HepG2 (cell line): ENCODE results near the gene UCK2. TPM values are rescaled to one million over a fixed set of nuclear protein-coding genes. Genes with fewer than 3 reads are reported as not detected.

Experiments used
- ATAC-seq: fragments of 200-7000 bp; cut with Tn5 transposase; 3 replicates; pipeline ENCODE4 v1.9.1; 2020; ENCODE audit warnings: mild to moderate bottlenecking, moderate library complexity
- BruUV-seq: library from RNA; stranded (reverse); fragments of 400-500 nt; replicated peaks from 2 replicates; lab custom pipeline; 2021; lab: Mats Ljungman, UMichigan
- CTCF ChIA-PET: fragments of 300-600 bp; formaldehyde crosslinking; extraction: SDS; loops from one replicate; lab custom pipeline; 2021; ENCODE audit warnings: low total read pairs, inconsistent platforms, low intra/inter-chr PET ratio; lab: Yijun Ruan, JAX
- POLR2A ChIA-PET: fragments of 350-600 bp; sonication (Branson Sonifier 250); formaldehyde crosslinking; loops from one replicate; lab custom pipeline; 2020; ENCODE audit warnings: antibody characterized with exemption, inconsistent platforms; lab: Yijun Ruan, JAX
- DNase-seq: peaks from one replicate; pipeline ENCODE4 v3.0.0-alpha.2; 2015; ENCODE audit warnings: low spot score
- FAIRE-seq: peaks from 3 replicates; lab custom pipeline; 2011; peaks lifted over from hg19 to GRCh38; lab: Jason Lieb, UNC
- H2AFZ ChIP-seq: one replicate; pipeline ENCODE4 v1.6.1; 2011; ENCODE audit warnings: low read length, inconsistent platforms
- H3K27ac ChIP-seq: fragments of 300-600 bp; 3 replicates; pipeline ENCODE4 v1.8.0; 2011; ENCODE audit warnings: mixed run types, mild to moderate bottlenecking, mixed read lengths, low read length, inconsistent platforms; ENCODE audit not compliant: insufficient read depth; ENCODE audit errors: extremely low read length
- H3K27me3 ChIP-seq, 2 experiments: fragments of 200-600 bp in 1 of 2; 2 replicates in 1 of 2; 3 replicates in 1 of 2; pipeline versions ENCODE4 v1.6.0 to v1.8.0; 2011; ENCODE audit warnings: low read length in 2 of 2, mild to moderate bottlenecking in 2 of 2, moderate library complexity in 2 of 2, inconsistent platforms in 1 of 2; ENCODE audit not compliant: insufficient read depth in 2 of 2, control insufficient read depth in 1 of 2
- H3K36me3 ChIP-seq, 2 experiments: fragments of 200-600 bp in 1 of 2; replicated peaks in 1 of 2; 2 replicates in 1 of 2; 3 replicates in 1 of 2; pipeline versions ENCODE4 v1.5.1 to v1.8.0; 2011; ENCODE audit warnings: low read length in 2 of 2, inconsistent platforms in 1 of 2; ENCODE audit not compliant: insufficient read depth in 2 of 2, control insufficient read depth in 1 of 2
- H3K4me1 ChIP-seq: 2 replicates; pipeline ENCODE4 v1.5.1; 2012; ENCODE audit warnings: low read length, inconsistent platforms; ENCODE audit not compliant: insufficient read depth
- H3K4me2 ChIP-seq: 2 replicates; pipeline ENCODE4 v1.6.0; 2011; ENCODE audit warnings: low read depth, low read length, inconsistent platforms
- H3K4me3 ChIP-seq, 3 experiments: fragments of 200-600 bp in 1 of 3; sonication (generic), shearing (Covaris generic) in 1 of 3; replicated peaks in 1 of 3; 2 replicates each; pipeline ENCODE4 v1.5.1; 2011 to 2016; ENCODE audit warnings: low read length in 3 of 3, inconsistent platforms in 2 of 3, low read depth in 2 of 3, mild to moderate bottlenecking in 2 of 3, control low read depth in 1 of 3, mixed read lengths in 1 of 3; ENCODE audit not compliant: insufficient read depth in 1 of 3
- H3K79me2 ChIP-seq: one replicate; pipeline ENCODE4 v1.6.1; 2011; ENCODE audit warnings: low read length, inconsistent platforms; ENCODE audit not compliant: insufficient read depth
- H3K9ac ChIP-seq: 2 replicates; pipeline ENCODE4 v1.6.0; 2011; ENCODE audit warnings: mild to moderate bottlenecking, low read depth, low read length, inconsistent platforms; ENCODE audit not compliant: insufficient read depth
- H3K9me3 ChIP-seq: 2 replicates; pipeline ENCODE4 v1.5.1; 2012; ENCODE audit warnings: mild to moderate bottlenecking, low read length
- H4K20me1 ChIP-seq: 2 replicates; pipeline ENCODE4 v1.6.0; 2011; ENCODE audit warnings: inconsistent platforms, mild to moderate bottlenecking, low read length, moderate library complexity; ENCODE audit not compliant: insufficient read depth
- GTF2F1 ChIP-seq: fragments of 150-350 bp; IDR thresholded peaks from 2 replicates; pipeline ENCODE4 v1.6.1; 2014; ENCODE audit warnings: low read length
- IKZF4 ChIP-seq: sonication (generic); formaldehyde crosslinking; IDR thresholded peaks from 2 replicates; pipeline ENCODE4 v1.5.1; 2020; ENCODE audit warnings: borderline replicate concordance, mild to moderate bottlenecking, low read depth, missing genetic modification reagents; ENCODE audit errors: not compliant biosample characterization
- JUN ChIP-seq: sonication (generic); formaldehyde crosslinking; IDR thresholded peaks from 2 replicates; pipeline ENCODE4 v1.4.0; 2020; ENCODE audit warnings: mild to moderate bottlenecking, missing genetic modification reagents
- STAT5B ChIP-seq: sonication (generic); formaldehyde crosslinking; IDR thresholded peaks from 2 replicates; pipeline ENCODE4 v1.4.0; 2020; ENCODE audit warnings: missing genetic modification reagents
- TRAFD1 ChIP-seq: sonication (generic); formaldehyde crosslinking; IDR thresholded peaks from 2 replicates; pipeline ENCODE4 v1.5.1; 2020; ENCODE audit warnings: missing genetic modification reagents, mild to moderate bottlenecking, borderline replicate concordance
- XBP1 ChIP-seq: sonication (generic); formaldehyde crosslinking; IDR thresholded peaks from 2 replicates; pipeline ENCODE4 v1.5.0; 2020; ENCODE audit warnings: missing genetic modification reagents
- ZBTB8A ChIP-seq: sonication (generic); formaldehyde crosslinking; IDR thresholded peaks from 2 replicates; pipeline ENCODE4 v1.4.0; 2020; ENCODE audit warnings: mild to moderate bottlenecking, low read depth, missing genetic modification reagents, borderline replicate concordance
- ZNF136 ChIP-seq: sonication (generic); formaldehyde crosslinking; IDR thresholded peaks from 2 replicates; pipeline ENCODE4 v1.8.1; 2022; ENCODE audit warnings: low read depth, mild to moderate bottlenecking, moderate library complexity, missing genetic modification reagents
- ZNF674 ChIP-seq: sonication (generic); formaldehyde crosslinking; IDR thresholded peaks from 2 replicates; pipeline ENCODE4 v1.5.0; 2020; ENCODE audit warnings: low read depth, mild to moderate bottlenecking, missing genetic modification reagents
- ZNF883 ChIP-seq: sonication (generic); formaldehyde crosslinking; IDR thresholded peaks from 2 replicates; pipeline ENCODE4 v1.5.1; 2020; ENCODE audit warnings: mild to moderate bottlenecking, missing genetic modification reagents; ENCODE audit errors: not compliant biosample characterization
- WGBS: methylation state at CpG from one replicate; pipeline ENCODE4 v1.1.6; 2017; ENCODE audit warnings: low lambda C conversion rate; 5-methylcytosine and 5-hydroxymethylcytosine counted together
- in situ Hi-C: cut with HindIII; loops from 2 replicates; pipeline ENCODE4 v1.10.0; 2017; ENCODE audit warnings: low pct_unique_long_range_greater_than_20kb; ENCODE audit not compliant: extremely low pct_ligation_motif_present
- intact Hi-C: fragments of 100-400 bp; cut with micrococcal nuclease; formaldehyde crosslinking; loops from one replicate; pipeline ENCODE4 v1.10.0; 2022; ENCODE audit not compliant: unreplicated experiment
- polyA plus RNA-seq, 8 experiments: library from polyadenylated mRNA; depleted of rRNA in 3 of 8; stranded (reverse) in 7 of 8; unstranded in 1 of 8; fragments of >200 nt; fragmentation: Illumina TruSeq in 4 of 8; extraction: Trizol in 4 of 8; gene quantifications; 2 replicates each; pipeline versions ENCODE4 v1.2.1 to v1.2.3, GENCODE V29; 2011 to 2016; ENCODE audit warnings: low read depth in 4 of 8, missing spikeins in 1 of 8, mixed read lengths in 1 of 8; ENCODE audit not compliant: insufficient read depth in 1 of 8
- total RNA-seq, 5 experiments: library from RNA; depleted of rRNA; stranded (reverse); fragments of >200 nt; fragmentation: Illumina TruSeq; extraction: Trizol; gene quantifications; 2 replicates each; pipeline ENCODE4 v1.2.3, GENCODE V29; 2016; ENCODE audit warnings: low read depth in 1 of 5
- TF ChIP-seq, protein P1 (sequence below): sonication (generic); formaldehyde crosslinking; IDR thresholded peaks from 2 replicates; pipeline ENCODE4 v1.9.0; 2021; ENCODE audit warnings: missing genetic modification reagents, borderline replicate concordance

Gene UCK2
- total and polyA plus RNA-seq, 2 of the 13 experiments (the other 11 are each of a cell fraction or from before 2014, with no cell fraction given): 64.3 to 78.0 TPM

DNA sequence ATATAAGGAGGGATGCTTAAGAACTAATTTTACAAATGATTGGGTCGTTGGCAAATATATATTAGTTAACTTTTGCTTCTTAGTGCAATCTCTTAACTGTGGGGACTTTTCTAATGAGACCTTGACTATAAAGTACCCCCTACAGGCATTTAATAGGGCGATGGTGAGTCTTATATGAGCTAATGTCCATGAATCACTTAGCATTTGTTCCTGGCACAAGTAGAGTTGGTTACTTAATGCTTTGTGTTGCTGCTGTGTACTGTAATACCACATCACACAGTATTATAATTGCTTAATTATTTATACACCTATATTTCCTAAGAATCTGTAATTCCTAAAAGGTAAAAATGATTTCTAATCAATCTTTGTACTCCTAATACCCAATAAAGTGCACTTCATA lies 33.5 kb upstream of the UCK2 start:
- Histone ChIP-seq H3K4me1 (0 out of 2 replicates have a peak, but pooled peaks cover 5% of the 10 kb centered on the region), H3K27me3 (no peaks in the 10 kb centered on the region; a peak in 1 of 5 replicates), H3K4me3 (no peak overlapping the region), H3K9ac (no peak overlapping the region), H2AFZ (no peak overlapping the region), H3K4me2 (no peak overlapping the region), H4K20me1 (no peaks in the 10 kb centered on the region), H3K79me2 (no peaks in the 10 kb centered on the region), H3K36me3 (no peaks in the 10 kb centered on the region), H3K9me3 (no peaks in the 10 kb centered on the region), H3K27ac (no peak overlapping the region)
- no peak for TF ChIP-seq XBP1 (CRISPR knock-in tag)
- TF ChIP-seq JUN (CRISPR knock-in tag): no peak
- WGBS: 3% methylated on average over 2 of the region's 2 CpGs
- intact Hi-C loops: no loop called here
- no peak for DNase-seq
- CTCF ChIA-PET: no interaction called here
- ATAC-seq: no peak
- no peak for FAIRE-seq
- POLR2A ChIA-PET: no interaction called here
- in situ Hi-C loops: no loop called here
- BruUV-seq: no TSS peak

DNA sequence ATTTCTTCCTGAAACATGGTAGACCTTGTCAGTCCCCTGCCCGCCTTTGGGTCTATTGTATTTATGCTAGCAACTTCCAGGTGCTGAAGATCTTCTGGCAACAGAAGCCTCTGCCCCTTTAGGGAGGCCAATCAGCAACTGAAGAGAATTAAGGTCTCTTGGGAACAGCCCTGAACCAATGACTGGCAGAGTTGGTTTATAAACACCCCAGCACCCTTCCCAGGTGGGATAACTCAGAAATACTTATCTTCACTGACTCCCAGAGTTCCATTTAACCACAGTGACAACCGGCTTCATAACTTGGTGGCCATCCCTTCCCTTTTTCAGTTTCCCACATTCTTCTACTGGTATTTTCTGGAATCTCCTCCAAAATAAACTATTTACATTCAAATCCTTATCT lies 31.5 kb upstream of the UCK2 start:
- H2AFZ ChIP-seq: no peak overlapping the region
- H3K4me2 ChIP-seq: no peak overlapping the region
- no peak for FAIRE-seq
- H3K4me1 ChIP-seq: 0 out of 2 replicates have a peak, but pooled peaks cover 5% of the 10 kb centered on the region
- DNase-seq: no peak
- H3K36me3 ChIP-seq: no peaks in the 10 kb centered on the region
- ChIA-PET CTCF (no interaction called here), POLR2A (no interaction called here)
- 4% methylated on average over 2 of the region's 2 CpGs for WGBS
- no peaks in the 10 kb centered on the region for H3K9me3 ChIP-seq
- no peak overlapping the region for H3K9ac ChIP-seq
- no peaks in the 10 kb centered on the region; a peak in 1 of 5 replicates for H3K27me3 ChIP-seq
- no peaks in the 10 kb centered on the region for H3K79me2 ChIP-seq
- in situ Hi-C loops (no loop called here), intact Hi-C loops (no loop called here)
- no peak overlapping the region for H3K4me3 ChIP-seq
- no TSS peak for BruUV-seq
- no peak for ATAC-seq
- no peak overlapping the region for H3K27ac ChIP-seq
- H4K20me1 ChIP-seq: no peaks in the 10 kb centered on the region
- no peak for TF ChIP-seq GTF2F1
- TF ChIP-seq ZNF674: no peak
- no peak for TF ChIP-seq ZNF136 (CRISPR knock-in tag)
- TF ChIP-seq ZBTB8A (CRISPR knock-in tag): no peak
- no peak for TF ChIP-seq TRAFD1 (CRISPR knock-in tag)
- TF ChIP-seq ZNF883 (CRISPR knock-in tag): no peak
- no peak for TF ChIP-seq STAT5B (CRISPR knock-in tag)
- TF ChIP-seq, protein P1, sequence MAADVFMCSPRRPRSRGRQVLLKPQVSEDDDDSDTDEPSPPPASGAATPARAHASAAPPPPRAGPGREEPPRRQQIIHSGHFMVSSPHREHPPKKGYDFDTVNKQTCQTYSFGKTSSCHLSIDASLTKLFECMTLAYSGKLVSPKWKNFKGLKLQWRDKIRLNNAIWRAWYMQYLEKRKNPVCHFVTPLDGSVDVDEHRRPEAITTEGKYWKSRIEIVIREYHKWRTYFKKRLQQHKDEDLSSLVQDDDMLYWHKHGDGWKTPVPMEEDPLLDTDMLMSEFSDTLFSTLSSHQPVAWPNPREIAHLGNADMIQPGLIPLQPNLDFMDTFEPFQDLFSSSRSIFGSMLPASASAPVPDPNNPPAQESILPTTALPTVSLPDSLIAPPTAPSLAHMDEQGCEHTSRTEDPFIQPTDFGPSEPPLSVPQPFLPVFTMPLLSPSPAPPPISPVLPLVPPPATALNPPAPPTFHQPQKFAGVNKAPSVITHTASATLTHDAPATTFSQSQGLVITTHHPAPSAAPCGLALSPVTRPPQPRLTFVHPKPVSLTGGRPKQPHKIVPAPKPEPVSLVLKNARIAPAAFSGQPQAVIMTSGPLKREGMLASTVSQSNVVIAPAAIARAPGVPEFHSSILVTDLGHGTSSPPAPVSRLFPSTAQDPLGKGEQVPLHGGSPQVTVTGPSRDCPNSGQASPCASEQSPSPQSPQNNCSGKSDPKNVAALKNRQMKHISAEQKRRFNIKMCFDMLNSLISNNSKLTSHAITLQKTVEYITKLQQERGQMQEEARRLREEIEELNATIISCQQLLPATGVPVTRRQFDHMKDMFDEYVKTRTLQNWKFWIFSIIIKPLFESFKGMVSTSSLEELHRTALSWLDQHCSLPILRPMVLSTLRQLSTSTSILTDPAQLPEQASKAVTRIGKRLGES (CRISPR knock-in tag): no peak
- TF ChIP-seq IKZF4: no peak
